Choroid plexus epithelial cell (primary cell): ENCODE results near the gene EXOC1.

Experiments
- DNase-seq: peaks from one replicate; pipeline ENCODE4 v3.0.0-alpha.2; 2010; ENCODE audit warnings: low read depth
- H3K4me3 ChIP-seq: 2 replicates; pipeline ENCODE4 v1.5.1; 2011; ENCODE audit warnings: low read depth, mild to moderate bottlenecking, control low read depth, low read length, moderate library complexity
- TF ChIP-seq, protein P1 (sequence below): conservative IDR thresholded peaks from 2 replicates; pipeline ENCODE4 v1.5.1; 2011; ENCODE audit warnings: low read depth, mild to moderate bottlenecking, control low read depth, inconsistent platforms, low read length, moderate library complexity

EXOC1 gene

DNA sequence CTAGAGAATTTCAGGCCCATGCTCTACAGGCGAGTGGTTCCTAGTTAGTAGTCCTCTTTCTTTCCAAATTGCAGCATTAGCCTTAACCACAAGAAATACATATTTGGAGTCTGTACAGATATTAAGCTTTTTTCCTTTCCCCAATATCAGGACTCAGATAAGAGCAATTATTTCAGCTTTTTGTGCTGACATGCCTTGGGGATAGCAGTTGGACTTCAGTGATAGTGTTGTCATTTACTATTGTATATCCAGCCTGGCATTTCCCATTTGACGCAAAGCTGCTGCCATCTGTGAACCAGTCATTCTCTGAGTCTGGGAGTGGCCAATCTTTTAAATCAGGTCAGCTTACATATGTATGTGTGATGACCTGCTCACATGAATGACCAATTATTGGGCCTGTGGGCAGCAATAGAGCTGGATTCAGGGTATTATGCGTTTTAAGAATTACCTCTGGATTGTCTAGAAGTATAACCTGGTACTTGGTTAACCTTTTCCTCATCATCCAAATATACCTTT lies 88.5 kb downstream of the EXOC1 start:
- TF ChIP-seq, protein P1, sequence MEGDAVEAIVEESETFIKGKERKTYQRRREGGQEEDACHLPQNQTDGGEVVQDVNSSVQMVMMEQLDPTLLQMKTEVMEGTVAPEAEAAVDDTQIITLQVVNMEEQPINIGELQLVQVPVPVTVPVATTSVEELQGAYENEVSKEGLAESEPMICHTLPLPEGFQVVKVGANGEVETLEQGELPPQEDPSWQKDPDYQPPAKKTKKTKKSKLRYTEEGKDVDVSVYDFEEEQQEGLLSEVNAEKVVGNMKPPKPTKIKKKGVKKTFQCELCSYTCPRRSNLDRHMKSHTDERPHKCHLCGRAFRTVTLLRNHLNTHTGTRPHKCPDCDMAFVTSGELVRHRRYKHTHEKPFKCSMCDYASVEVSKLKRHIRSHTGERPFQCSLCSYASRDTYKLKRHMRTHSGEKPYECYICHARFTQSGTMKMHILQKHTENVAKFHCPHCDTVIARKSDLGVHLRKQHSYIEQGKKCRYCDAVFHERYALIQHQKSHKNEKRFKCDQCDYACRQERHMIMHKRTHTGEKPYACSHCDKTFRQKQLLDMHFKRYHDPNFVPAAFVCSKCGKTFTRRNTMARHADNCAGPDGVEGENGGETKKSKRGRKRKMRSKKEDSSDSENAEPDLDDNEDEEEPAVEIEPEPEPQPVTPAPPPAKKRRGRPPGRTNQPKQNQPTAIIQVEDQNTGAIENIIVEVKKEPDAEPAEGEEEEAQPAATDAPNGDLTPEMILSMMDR = no peak
- no peak overlapping the region for H3K4me3 ChIP-seq
- no peak for DNase-seq

DNA sequence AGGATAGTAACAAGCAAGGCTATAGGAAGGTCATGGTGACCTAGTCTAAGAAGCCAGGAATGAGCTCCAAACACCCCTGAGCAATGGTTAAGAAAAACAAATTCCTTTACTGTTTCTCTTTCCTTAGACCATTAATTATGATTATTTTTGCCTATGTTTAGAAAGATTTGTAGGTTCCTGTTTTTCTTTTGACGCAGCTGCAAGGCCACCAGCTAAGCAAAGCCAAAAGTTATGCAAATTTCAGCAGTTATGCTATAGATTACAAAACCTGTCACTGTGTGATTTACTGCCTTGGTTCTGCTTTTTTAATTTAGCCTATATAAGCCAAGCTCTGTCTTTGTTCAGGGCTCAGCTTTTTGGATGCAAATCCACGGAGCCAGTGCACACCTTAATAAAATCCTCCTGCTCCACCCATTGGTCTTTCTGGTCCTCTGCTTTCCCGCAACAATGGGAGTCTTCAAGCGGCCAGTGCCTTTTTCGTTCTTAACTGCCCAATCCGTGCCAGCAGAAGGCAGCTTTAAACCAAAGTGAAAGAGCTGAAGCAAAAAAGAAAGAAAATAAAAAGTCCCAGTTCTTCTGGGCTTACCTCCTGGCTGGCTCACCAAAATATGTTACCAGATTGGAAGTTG lies 93.9 kb downstream of the EXOC1 start:
- peak; percentile 22 for DNase-seq
- TF ChIP-seq, protein P1 = no peak
- peak overlapping the region; percentile 39 for H3K4me3 ChIP-seq

DNA sequence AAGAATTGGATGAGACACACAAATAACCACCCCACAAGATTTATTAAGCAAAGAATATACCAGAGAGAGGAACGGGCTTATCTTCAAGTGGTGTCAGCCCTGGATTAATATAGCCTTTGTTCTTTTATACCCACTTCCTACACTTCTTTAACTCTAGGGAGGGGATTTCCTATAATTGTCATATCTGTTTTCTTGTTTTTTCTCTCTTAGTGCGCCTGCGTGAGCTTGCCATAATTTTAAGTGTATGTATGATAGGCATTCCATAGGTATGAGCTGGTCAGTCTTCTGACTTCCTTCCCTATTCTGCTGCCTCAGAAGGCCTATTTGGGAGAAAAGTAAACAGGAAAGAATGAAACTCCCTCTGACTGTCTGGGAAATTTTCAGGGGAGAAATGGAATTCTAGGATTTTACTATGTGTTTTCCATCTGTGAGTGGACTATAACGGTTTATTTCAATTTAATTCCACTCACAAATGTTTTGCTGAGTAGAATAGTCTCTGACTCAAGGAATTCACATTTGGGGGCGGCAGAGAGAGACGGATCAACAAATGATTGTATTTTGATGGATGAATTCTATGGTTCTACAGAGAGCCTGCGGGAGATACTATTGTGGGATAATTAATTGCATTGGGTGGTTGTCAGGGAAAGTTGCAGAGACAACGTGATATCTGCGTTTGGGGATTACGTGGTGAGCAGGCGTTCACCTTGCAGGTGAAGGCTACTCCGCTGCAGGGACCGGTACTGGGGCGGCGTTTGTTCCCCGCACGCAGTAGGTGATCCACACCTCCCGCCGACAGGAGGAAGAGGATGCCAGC lies 94.7 kb downstream of the EXOC1 start:
- H3K4me3 ChIP-seq = peak overlapping the region; percentile 80
- DNase-seq = peak; percentile 96
- TF ChIP-seq, protein P1 = no peak

DNA sequence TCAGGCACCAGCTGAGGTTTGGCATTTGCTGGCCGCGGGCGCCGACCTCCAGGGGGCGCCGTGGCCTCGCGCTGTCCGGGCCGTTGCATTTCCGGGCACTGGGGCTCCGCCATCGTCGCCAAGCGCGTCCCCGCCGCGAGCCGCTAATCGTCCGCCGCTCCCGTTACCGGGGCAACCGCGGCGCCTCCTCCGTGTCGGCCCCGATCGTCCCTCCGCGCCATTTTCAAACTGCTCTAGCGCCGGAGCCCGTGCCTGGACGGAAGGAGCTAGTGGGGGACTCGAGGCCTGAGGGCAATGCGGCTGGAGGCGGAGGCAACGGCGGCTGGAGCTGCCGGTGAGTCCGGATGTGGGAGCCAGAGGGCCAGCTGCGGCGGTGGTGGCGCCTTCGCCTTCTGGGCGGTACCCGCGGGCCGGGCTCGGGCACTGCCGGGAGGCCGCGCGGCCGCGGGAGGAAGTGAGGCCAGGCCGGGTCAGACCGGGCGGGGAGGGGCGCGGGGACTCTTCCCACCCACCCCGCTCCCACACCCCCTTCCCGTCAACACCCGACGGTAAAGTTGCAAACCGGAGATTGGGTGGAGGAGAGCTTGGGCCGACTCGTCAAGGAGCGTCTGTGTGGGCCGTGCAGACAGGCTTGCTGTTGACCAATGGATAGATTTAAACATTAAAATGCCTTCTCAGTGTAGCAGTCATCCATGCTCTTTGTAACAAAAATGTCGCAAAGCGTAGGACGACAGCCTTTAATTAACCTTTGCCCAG lies 95.5 kb downstream of the EXOC1 start, which contains the start of gene CEP135:
Gene CEP135, plus strand, starts transcription at position 220 of the 756 bp plus-strand sequence. CDS start 3,186 bp downstream, outside the sequence.
- TF ChIP-seq, protein P1 = peak; percentile 75
- peak; percentile 96 for DNase-seq
- H3K4me3 ChIP-seq = peak within 1 kb of the TSS; percentile 80

DNA sequence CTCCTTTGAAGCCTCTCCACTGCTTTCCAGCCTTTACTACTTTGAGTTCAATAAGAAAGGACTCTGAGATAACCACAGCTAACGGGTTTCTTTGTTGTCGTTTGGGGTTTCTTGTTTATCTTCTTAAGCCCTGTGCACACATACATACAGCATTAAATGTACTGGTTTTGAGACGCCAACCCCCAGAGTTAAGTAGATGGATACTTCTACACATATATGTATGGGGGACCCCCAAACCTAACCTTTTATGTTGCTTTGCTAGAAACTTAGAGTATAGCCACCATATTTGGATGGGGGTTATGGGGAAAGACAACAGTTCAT lies 96.0 kb downstream of the EXOC1 start:
- no peak for DNase-seq
- H3K4me3 ChIP-seq = peak overlapping the region; percentile 80
- TF ChIP-seq, protein P1 = no peak

DNA sequence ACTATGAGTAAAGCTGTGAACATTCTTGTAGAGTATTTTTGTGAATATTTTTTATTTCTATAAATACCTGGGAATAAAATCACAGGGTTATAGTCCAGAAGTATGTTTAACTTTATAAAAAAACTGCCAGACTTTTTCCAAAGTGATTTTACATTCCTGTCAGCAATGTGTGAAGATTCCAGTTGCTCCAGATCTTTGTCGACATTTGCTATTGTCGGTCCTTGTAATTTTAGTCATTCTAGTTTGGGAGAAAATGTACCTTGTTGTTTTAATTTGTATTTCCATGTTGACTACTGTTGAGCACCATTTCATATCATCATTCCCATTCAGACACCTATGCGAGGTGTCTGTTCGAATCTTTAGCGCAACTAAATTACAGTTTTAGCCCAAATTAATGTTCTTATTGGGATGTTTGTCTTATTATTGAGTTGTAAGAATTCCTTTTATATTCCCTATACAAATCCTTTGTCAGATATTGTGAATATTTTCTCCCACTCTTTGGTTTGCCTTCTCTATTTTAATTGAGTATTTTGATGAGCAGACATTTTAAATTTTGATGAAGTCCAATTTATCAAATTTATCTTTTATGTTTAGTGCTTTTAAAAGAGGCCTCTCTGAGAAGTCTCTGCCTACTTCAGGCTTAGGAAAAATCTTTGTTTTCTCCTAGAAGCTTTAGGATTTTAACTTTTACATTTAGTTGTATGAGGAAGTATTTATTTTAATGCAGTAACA lies 97.9 kb downstream of the EXOC1 start:
- no peak overlapping the region for H3K4me3 ChIP-seq
- no peak for DNase-seq
- TF ChIP-seq, protein P1 = no peak
